ENCODE measurements around the gene AFAP1. TPM values are rescaled to one million over a fixed set of nuclear protein-coding genes. Genes with fewer than 3 reads are reported as not detected.

The AFAP1 gene
- total and polyA plus RNA-seq, 2 of the 8 experiments (the other 6 are each of a cell fraction or from before 2014, with no cell fraction given): 3.6 to 18.2 TPM

DNA sequence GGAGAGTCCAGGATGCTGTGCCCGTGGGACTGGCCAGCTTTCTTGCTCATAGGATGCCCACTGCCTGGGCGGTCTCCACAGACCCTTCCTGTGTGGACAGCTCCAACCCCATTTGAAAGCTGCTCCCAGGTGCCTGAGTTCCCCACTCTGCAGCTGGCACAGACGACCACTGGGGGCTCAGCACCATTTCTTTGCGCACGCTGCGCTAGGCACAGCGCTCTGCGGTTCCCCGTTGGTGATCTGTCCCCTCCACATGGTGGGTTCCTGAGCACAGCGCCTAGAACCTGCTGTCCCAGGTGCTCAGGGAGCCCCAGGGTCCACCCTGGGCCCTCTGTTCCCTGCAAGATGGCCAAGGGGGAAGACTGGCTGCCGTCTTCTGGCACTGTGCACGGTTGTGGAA is 45.4 kb upstream of the AFAP1 start:
- Histone ChIP-seq H2BK20ac (ENCODE audit: low read length) (peak overlapping the region; percentile 25; the same call in 1 of the 2 replicates), H3K56ac (replicated peaks; ENCODE audit: insufficient read length, low read depth, low read length) (no peak overlapping the region), H3K79me1 (ENCODE audit: low read depth, low read length) (no peaks in the 10 kb centered on the region; the same call in 1 of the 2 replicates), H3K4me2 (ENCODE audit: insufficient read depth in 1 of 2, low read depth in 2 of 2, low read length in 2 of 2) (no peak overlapping the region), H3K79me2 (ENCODE audit: control insufficient read depth in 1 of 2, insufficient read depth in 2 of 2, low read length in 2 of 2) (no peaks in the 10 kb centered on the region), H2BK120ac (replicated peaks; ENCODE audit: low read depth, low read length) (no peak overlapping the region), H3K23me2 (ENCODE audit: low read depth, low read length) (no peaks in the 10 kb centered on the region), H2BK15ac (ENCODE audit: low read length) (no peak overlapping the region; the same call in 1 of the 2 replicates), H3K27ac (ENCODE audit: low read depth, low read length) (no peak overlapping the region), H4K8ac (ENCODE audit: extremely low read depth, insufficient read depth, low read length) (no peak overlapping the region), H3K4me1 (replicated peaks in 1 of 4; ENCODE audit: control insufficient read depth in 3 of 4, insufficient read depth in 4 of 4, low read length in 3 of 4) (peaks cover 0 to 6% (median 2%) of the 10 kb centered on the region in 4 experiments; a peak in 3 of 7 replicates), H3K23ac (ENCODE audit: insufficient read length) (no peak overlapping the region), H2BK12ac (ENCODE audit: low read depth, low read length) (peak overlapping the region; percentile 53; the same call in 1 of the 2 replicates), H3K18ac (ENCODE audit: extremely low read depth, low read length) (no peak overlapping the region), H3K4me3 (ENCODE audit: extremely low read depth in 1 of 4, insufficient read depth in 2 of 4, low read depth in 3 of 4, low read length in 4 of 4) (no peak overlapping the region), H4K20me1 (replicated peaks in 1 of 2; ENCODE audit: control insufficient read depth in 1 of 2, insufficient read depth in 2 of 2, low read length in 2 of 2) (no peaks in the 10 kb centered on the region), H3K9ac (replicated peaks in 1 of 4; ENCODE audit: extremely low read depth in 1 of 4, low read depth in 3 of 4, low read length in 3 of 4) (peak overlapping the region in 1 of 4 experiments; percentile 33; a peak in 2 of 7 replicates), H2BK5ac (ENCODE audit: low read depth, low read length) (no peak overlapping the region; the same call in 1 of the 2 replicates), H3K9me3 (ENCODE audit: insufficient read depth in 2 of 2, low read depth in 1 of 2, low read length in 1 of 2) (no peaks in the 10 kb centered on the region), H4K91ac (replicated peaks; ENCODE audit: insufficient read length, low read length) (peak overlapping the region; percentile 84), H3K4ac (replicated peaks; ENCODE audit: insufficient read length, low read depth, low read length) (peak overlapping the region; percentile 35), H2AK5ac (ENCODE audit: low read depth, low read length) (peak overlapping the region; percentile 55; the same call in 1 of the 2 replicates), H2AFZ (ENCODE audit: low read length) (no peak overlapping the region), H3K14ac (ENCODE audit: insufficient read length) (no peak overlapping the region), H3K36me3 (ENCODE audit: control insufficient read depth in 2 of 4, insufficient read depth in 4 of 4, low read length in 3 of 4) (no peaks in the 10 kb centered on the region), H3K27me3 (replicated peaks in 1 of 4; ENCODE audit: control insufficient read depth in 3 of 4, extremely low read depth in 1 of 4, insufficient read depth in 3 of 4, low read length in 3 of 4) (no peaks in the 10 kb centered on the region), H4K5ac (ENCODE audit: insufficient read length, low read depth, low read length) (no peak overlapping the region)
- POLR2A ChIA-PET (ENCODE audit: partially characterized antibody): interaction anchor here (1.5 kb wide), 1 partner anchor 19 kb away, joined by 4 read pairs; no protein-coding TSS in a partner anchor
- CTCF ChIA-PET (ENCODE audit: partially characterized antibody): interaction anchor here (1.0 to 9.7 kb wide), 17 partner anchors 10 to 223 kb away, joined by 3 to 180 read pairs (median 7); partner anchors contain the start of gene AFAP1
- TF ChIP-seq CTCF (IDR thresholded peaks at IDR 0.05; ENCODE audit: control extremely low read depth in 1 of 3, insufficient read depth in 1 of 3, low read depth in 1 of 3, low read length in 3 of 3) (0 out of 4 replicates have a peak, but pooled peaks of 1 of the 3 experiments have one; percentile 13), GABPA (IDR thresholded peaks at IDR 0.05; ENCODE audit: borderline replicate concordance, insufficient read depth, low read length) (no peak)
- WGBS, 2 experiments (ENCODE audit: extremely low coverage in 1 of 2, insufficient coverage in 1 of 2, insufficient read length in 1 of 2, insufficient replicate concordance in 2 of 2, low coverage in 1 of 2, low lambda C conversion rate in 2 of 2, missing lambda C conversion rate in 1 of 2): 91% methylated on average over 12 of the region's 12 CpGs; no CpG with 5 or more reads in 1 of the 2 experiments
- no peak for DNase-seq (ENCODE audit: low read depth in 1 of 2, low spot score in 2 of 2)
- no peak for FAIRE-seq

Data from H1 (cell line).